GM23338 (cell line): Measurements from ENCODE around the gene RRP36. TPM values are rescaled to one million over a fixed set of nuclear protein-coding genes. Genes with fewer than 3 reads are reported as not detected.

Source experiments
- ATAC-seq: fragments of 200-7000 bp; cut with Tn5 transposase; 3 replicates; pipeline ENCODE4 v1.9.1; 2020
- DNase-seq: peaks from one replicate; pipeline ENCODE4 v3.0.0-alpha.2; 2015; ENCODE audit warnings: low spot score
- H2AFZ ChIP-seq: fragments of 200-600 bp; sonication (generic); 2 replicates; pipeline ENCODE4 v1.8.0; 2016; ENCODE audit warnings: antibody characterized with exemption, mild to moderate bottlenecking, moderate library complexity
- H3F3A ChIP-seq: fragments of 200-600 bp; sonication (generic); replicated peaks from 2 replicates; pipeline ENCODE4 v1.8.0; 2017; ENCODE audit warnings: antibody characterized with exemption, mixed run types, low read depth
- H3K27ac ChIP-seq: fragments of 200-600 bp; sonication (generic); 2 replicates; pipeline ENCODE4 v1.6.1; 2016; ENCODE audit warnings: low read depth
- H3K27me3 ChIP-seq: fragments of 200-600 bp; sonication (generic); 2 replicates; pipeline ENCODE4 v1.8.0; 2016; ENCODE audit warnings: mild to moderate bottlenecking, mixed run types, moderate library complexity; ENCODE audit not compliant: insufficient read depth
- H3K36me3 ChIP-seq: fragments of 200-600 bp; sonication (generic); 2 replicates; pipeline ENCODE4 v1.8.0; 2016; ENCODE audit warnings: mild to moderate bottlenecking; ENCODE audit not compliant: insufficient read depth
- H3K4me1 ChIP-seq: fragments of 200-600 bp; sonication (generic); 2 replicates; pipeline ENCODE4 v1.8.0; 2016; ENCODE audit warnings: mild to moderate bottlenecking, moderate library complexity; ENCODE audit not compliant: insufficient read depth
- H3K4me2 ChIP-seq: fragments of 200-600 bp; sonication (generic); 2 replicates; pipeline ENCODE4 v1.7.1; 2017; ENCODE audit warnings: mixed run types
- H3K4me3 ChIP-seq: fragments of 200-600 bp; sonication (generic); 2 replicates; pipeline ENCODE4 v1.6.1; 2016; ENCODE audit warnings: mixed run types
- H3K79me2 ChIP-seq: fragments of 200-600 bp; sonication (generic); replicated peaks from 2 replicates; pipeline ENCODE4 v1.8.0; 2017; ENCODE audit warnings: mild to moderate bottlenecking; ENCODE audit not compliant: insufficient read depth
- H3K9me2 ChIP-seq: fragments of 200-600 bp; sonication (generic); 2 replicates; pipeline ENCODE4 v1.8.0; 2017; ENCODE audit not compliant: insufficient read depth
- H4K20me1 ChIP-seq: fragments of 200-600 bp; sonication (generic); replicated peaks from 2 replicates; pipeline ENCODE4 v1.8.0; 2017; ENCODE audit warnings: mild to moderate bottlenecking; ENCODE audit not compliant: insufficient read depth
- H3K27ac Mint-ChIP-seq: 2 replicates; pipeline ENCODE4 v1.8.0; 2020; ENCODE audit warnings: inconsistent platforms, mild to moderate bottlenecking, moderate library complexity, mixed read lengths
- H3K27me3 Mint-ChIP-seq: 3 replicates; pipeline ENCODE4 v1.8.0; 2022; ENCODE audit warnings: low read depth, mild to moderate bottlenecking, moderate library complexity, mixed read lengths, inconsistent platforms; ENCODE audit not compliant: insufficient read depth, poor library complexity
- H3K36me3 Mint-ChIP-seq: 3 replicates; pipeline ENCODE4 v1.8.0; 2021; ENCODE audit warnings: low read depth, mild to moderate bottlenecking, inconsistent platforms, moderate library complexity, mixed read lengths
- H3K4me1 Mint-ChIP-seq: 3 replicates; pipeline ENCODE4 v1.8.0; 2020; ENCODE audit warnings: mild to moderate bottlenecking, inconsistent platforms, mixed read lengths
- H3K4me3 Mint-ChIP-seq: 3 replicates; pipeline ENCODE4 v1.8.0; 2021; ENCODE audit warnings: moderate library complexity, mild to moderate bottlenecking, inconsistent platforms, mixed read lengths
- H3K9me3 Mint-ChIP-seq: 3 replicates; pipeline ENCODE4 v1.8.0; 2020; ENCODE audit warnings: moderate library complexity, mild to moderate bottlenecking, inconsistent platforms, mixed read lengths
- CREB1 ChIP-seq: fragments of 250-450 bp; sonication (Bioruptor Pico); IDR thresholded peaks from 2 replicates; pipeline ENCODE4 v1.5.0; 2020; ENCODE audit warnings: low read depth, mild to moderate bottlenecking, moderate library complexity
- EZH2 ChIP-seq: fragments of 200-600 bp; sonication (generic); IDR thresholded peaks from one replicate; pipeline ENCODE4 v1.8.0; 2017; ENCODE audit warnings: antibody characterized with exemption, mild to moderate bottlenecking, low read depth; ENCODE audit not compliant: unreplicated experiment
- EZH2phosphoT487 ChIP-seq: fragments of 200-600 bp; sonication (generic); IDR thresholded peaks from one replicate; pipeline ENCODE4 v1.8.1; 2018; ENCODE audit warnings: antibody characterized with exemption; ENCODE audit not compliant: unreplicated experiment
- JUNB ChIP-seq: IDR thresholded peaks from one replicate; pipeline ENCODE4 v1.6.1; 2016; ENCODE audit warnings: antibody characterized with exemption; ENCODE audit not compliant: unreplicated experiment
- NANOG ChIP-seq: IDR thresholded peaks from 2 replicates; pipeline ENCODE4 v1.6.1; 2016; ENCODE audit warnings: antibody characterized with exemption, borderline replicate concordance
- POLR2AphosphoS5 ChIP-seq: IDR thresholded peaks from 2 replicates; pipeline ENCODE4 v1.6.1; 2016; ENCODE audit warnings: antibody characterized with exemption, low read depth
- STAT1 ChIP-seq: IDR thresholded peaks from one replicate; pipeline ENCODE4 v1.6.1; 2016; ENCODE audit warnings: antibody characterized with exemption; ENCODE audit not compliant: unreplicated experiment
- ZNF114 ChIP-seq: fragments of 250-450 bp; sonication (Bioruptor Pico); IDR thresholded peaks from 2 replicates; pipeline ENCODE4 v1.5.0; 2020; ENCODE audit warnings: mild to moderate bottlenecking, moderate library complexity
- ZNF331 ChIP-seq: fragments of 250-450 bp; sonication (Bioruptor Pico); IDR thresholded peaks from 2 replicates; pipeline ENCODE4 v1.5.0; 2020; ENCODE audit warnings: low read depth, mild to moderate bottlenecking, moderate library complexity
- polyA plus RNA-seq: library from polyadenylated mRNA; unstranded; fragments of >200 nt; fragmentation: Nextera tagmentation; extraction: Ambion mirVana; gene quantifications from 2 replicates; pipeline ENCODE4 v1.2.1, GENCODE V29; 2016
- total RNA-seq: library from RNA; depleted of rRNA; stranded (reverse); fragments of >200 nt; shearing (Covaris generic); gene quantifications from 2 replicates; pipeline ENCODE4 v1.2.3, GENCODE V29; 2014
- TF ChIP-seq, protein P1 (sequence below): fragments of 250-450 bp; sonication (Bioruptor Pico); IDR thresholded peaks from 2 replicates; pipeline ENCODE4 v1.5.0; 2020; ENCODE audit warnings: mild to moderate bottlenecking, moderate library complexity
- TF ChIP-seq, protein P2 (sequence below): IDR thresholded peaks from one replicate; pipeline ENCODE4 v1.6.1; 2018; ENCODE audit warnings: antibody characterized with exemption; ENCODE audit not compliant: unreplicated experiment
- TF ChIP-seq, protein P3 (sequence below), 2 experiments: fragments of 200-600 bp in 1 of 2; sonication (generic) in 1 of 2; conservative IDR thresholded peaks; 2 replicates each; pipeline versions ENCODE4 v1.5.1 to v1.6.1; 2016 to 2017; ENCODE audit warnings: antibody characterized with exemption in 2 of 2, low read depth in 2 of 2, mild to moderate bottlenecking in 2 of 2, moderate library complexity in 1 of 2
- TF ChIP-seq, protein P4 (sequence below): IDR thresholded peaks from 2 replicates; pipeline ENCODE4 v1.6.1; 2016; ENCODE audit warnings: antibody characterized with exemption

Gene RRP36
- total and polyA plus RNA-seq, 2 experiments from 2014 or later: 64.7 to 106 TPM

DNA sequence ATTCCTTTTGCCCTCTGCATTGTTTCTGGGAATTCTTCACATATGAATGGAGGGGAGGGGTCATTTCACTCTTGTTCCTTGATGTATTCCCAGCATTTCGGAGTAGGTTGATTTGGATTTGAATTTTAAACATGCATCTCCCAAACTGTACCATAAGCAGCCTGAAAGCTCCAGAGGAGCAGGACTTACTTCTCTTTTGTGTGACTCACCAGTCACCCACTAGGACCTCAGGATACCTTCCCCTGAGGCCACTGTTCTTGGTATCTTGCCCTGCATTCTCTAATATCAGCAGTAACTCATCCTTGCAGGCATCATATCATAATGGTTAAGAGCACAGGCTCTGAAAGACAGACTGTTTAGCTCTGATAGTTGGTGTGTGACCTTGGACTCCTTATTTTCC, 37.1 kb downstream of the RRP36 start:
- Mint-ChIP-seq H3K27ac (peak overlapping the region; percentile 97), H3K4me1 (peaks cover 36% of the 10 kb centered on the region), H3K36me3 (peaks cover 21% of the 10 kb centered on the region), H3K4me3 (peak overlapping the region; percentile 97), H3K27me3 (peaks cover 14% of the 10 kb centered on the region), H3K9me3 (no peaks in the 10 kb centered on the region; the same call in 1 of the 3 replicates)
- H3K27ac ChIP-seq: peak overlapping the region; percentile 94; the same call in 1 of the 2 replicates
- no peak for DNase-seq
- H3K36me3 ChIP-seq: peaks cover 5% of the 10 kb centered on the region; the same call in 1 of the 2 replicates
- H3K4me1 ChIP-seq: peaks cover 9% of the 10 kb centered on the region
- peaks cover 16% of the 10 kb centered on the region for H3F3A ChIP-seq
- no peak for ATAC-seq
- H4K20me1 ChIP-seq: no peaks in the 10 kb centered on the region
- peak overlapping the region; percentile 67; the same call in 1 of the 2 replicates for H2AFZ ChIP-seq
- H3K79me2 ChIP-seq: peaks cover 28% of the 10 kb centered on the region
- H3K9me2 ChIP-seq: no peaks in the 10 kb centered on the region
- peak overlapping the region; percentile 100 for H3K4me2 ChIP-seq
- H3K4me3 ChIP-seq: peak overlapping the region; percentile 100
- H3K27me3 ChIP-seq: no peaks in the 10 kb centered on the region
- TF ChIP-seq EZH2phosphoT487: no peak
- no peak for TF ChIP-seq CREB1 (CRISPR knock-in tag)
- TF ChIP-seq EZH2: no peak
- TF ChIP-seq, protein P1, sequence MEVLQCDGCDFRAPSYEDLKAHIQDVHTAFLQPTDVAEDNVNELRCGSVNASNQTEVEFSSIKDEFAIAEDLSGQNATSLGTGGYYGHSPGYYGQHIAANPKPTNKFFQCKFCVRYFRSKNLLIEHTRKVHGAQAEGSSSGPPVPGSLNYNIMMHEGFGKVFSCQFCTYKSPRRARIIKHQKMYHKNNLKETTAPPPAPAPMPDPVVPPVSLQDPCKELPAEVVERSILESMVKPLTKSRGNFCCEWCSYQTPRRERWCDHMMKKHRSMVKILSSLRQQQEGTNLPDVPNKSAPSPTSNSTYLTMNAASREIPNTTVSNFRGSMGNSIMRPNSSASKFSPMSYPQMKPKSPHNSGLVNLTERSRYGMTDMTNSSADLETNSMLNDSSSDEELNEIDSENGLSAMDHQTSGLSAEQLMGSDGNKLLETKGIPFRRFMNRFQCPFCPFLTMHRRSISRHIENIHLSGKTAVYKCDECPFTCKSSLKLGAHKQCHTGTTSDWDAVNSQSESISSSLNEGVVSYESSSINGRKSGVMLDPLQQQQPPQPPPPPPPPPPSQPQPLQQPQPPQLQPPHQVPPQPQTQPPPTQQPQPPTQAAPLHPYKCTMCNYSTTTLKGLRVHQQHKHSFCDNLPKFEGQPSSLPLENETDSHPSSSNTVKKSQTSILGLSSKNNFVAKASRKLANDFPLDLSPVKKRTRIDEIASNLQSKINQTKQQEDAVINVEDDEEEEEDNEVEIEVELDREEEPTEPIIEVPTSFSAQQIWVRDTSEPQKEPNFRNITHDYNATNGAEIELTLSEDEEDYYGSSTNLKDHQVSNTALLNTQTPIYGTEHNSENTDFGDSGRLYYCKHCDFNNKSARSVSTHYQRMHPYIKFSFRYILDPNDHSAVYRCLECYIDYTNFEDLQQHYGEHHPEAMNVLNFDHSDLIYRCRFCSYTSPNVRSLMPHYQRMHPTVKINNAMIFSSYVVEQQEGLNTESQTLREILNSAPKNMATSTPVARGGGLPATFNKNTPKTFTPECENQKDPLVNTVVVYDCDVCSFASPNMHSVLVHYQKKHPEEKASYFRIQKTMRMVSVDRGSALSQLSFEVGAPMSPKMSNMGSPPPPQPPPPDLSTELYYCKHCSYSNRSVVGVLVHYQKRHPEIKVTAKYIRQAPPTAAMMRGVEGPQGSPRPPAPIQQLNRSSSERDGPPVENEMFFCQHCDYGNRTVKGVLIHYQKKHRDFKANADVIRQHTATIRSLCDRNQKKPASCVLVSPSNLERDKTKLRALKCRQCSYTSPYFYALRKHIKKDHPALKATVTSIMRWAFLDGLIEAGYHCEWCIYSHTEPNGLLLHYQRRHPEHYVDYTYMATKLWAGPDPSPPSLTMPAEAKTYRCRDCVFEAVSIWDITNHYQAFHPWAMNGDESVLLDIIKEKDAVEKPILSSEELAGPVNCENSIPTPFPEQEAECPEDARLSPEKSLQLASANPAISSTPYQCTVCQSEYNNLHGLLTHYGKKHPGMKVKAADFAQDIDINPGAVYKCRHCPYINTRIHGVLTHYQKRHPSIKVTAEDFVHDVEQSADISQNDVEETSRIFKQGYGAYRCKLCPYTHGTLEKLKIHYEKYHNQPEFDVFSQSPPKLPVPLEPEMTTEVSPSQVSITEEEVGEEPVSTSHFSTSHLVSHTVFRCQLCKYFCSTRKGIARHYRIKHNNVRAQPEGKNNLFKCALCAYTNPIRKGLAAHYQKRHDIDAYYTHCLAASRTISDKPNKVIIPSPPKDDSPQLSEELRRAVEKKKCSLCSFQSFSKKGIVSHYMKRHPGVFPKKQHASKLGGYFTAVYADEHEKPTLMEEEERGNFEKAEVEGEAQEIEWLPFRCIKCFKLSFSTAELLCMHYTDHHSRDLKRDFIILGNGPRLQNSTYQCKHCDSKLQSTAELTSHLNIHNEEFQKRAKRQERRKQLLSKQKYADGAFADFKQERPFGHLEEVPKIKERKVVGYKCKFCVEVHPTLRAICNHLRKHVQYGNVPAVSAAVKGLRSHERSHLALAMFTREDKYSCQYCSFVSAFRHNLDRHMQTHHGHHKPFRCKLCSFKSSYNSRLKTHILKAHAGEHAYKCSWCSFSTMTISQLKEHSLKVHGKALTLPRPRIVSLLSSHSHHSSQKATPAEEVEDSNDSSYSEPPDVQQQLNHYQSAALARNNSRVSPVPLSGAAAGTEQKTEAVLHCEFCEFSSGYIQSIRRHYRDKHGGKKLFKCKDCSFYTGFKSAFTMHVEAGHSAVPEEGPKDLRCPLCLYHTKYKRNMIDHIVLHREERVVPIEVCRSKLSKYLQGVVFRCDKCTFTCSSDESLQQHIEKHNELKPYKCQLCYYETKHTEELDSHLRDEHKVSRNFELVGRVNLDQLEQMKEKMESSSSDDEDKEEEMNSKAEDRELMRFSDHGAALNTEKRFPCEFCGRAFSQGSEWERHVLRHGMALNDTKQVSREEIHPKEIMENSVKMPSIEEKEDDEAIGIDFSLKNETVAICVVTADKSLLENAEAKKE (CRISPR knock-in tag): no peak
- no peak for TF ChIP-seq ZNF331
- TF ChIP-seq STAT1: no peak
- TF ChIP-seq, protein P2, sequence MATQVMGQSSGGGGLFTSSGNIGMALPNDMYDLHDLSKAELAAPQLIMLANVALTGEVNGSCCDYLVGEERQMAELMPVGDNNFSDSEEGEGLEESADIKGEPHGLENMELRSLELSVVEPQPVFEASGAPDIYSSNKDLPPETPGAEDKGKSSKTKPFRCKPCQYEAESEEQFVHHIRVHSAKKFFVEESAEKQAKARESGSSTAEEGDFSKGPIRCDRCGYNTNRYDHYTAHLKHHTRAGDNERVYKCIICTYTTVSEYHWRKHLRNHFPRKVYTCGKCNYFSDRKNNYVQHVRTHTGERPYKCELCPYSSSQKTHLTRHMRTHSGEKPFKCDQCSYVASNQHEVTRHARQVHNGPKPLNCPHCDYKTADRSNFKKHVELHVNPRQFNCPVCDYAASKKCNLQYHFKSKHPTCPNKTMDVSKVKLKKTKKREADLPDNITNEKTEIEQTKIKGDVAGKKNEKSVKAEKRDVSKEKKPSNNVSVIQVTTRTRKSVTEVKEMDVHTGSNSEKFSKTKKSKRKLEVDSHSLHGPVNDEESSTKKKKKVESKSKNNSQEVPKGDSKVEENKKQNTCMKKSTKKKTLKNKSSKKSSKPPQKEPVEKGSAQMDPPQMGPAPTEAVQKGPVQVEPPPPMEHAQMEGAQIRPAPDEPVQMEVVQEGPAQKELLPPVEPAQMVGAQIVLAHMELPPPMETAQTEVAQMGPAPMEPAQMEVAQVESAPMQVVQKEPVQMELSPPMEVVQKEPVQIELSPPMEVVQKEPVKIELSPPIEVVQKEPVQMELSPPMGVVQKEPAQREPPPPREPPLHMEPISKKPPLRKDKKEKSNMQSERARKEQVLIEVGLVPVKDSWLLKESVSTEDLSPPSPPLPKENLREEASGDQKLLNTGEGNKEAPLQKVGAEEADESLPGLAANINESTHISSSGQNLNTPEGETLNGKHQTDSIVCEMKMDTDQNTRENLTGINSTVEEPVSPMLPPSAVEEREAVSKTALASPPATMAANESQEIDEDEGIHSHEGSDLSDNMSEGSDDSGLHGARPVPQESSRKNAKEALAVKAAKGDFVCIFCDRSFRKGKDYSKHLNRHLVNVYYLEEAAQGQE: no peak
- TF ChIP-seq JUNB: no peak
- TF ChIP-seq, protein P3, sequence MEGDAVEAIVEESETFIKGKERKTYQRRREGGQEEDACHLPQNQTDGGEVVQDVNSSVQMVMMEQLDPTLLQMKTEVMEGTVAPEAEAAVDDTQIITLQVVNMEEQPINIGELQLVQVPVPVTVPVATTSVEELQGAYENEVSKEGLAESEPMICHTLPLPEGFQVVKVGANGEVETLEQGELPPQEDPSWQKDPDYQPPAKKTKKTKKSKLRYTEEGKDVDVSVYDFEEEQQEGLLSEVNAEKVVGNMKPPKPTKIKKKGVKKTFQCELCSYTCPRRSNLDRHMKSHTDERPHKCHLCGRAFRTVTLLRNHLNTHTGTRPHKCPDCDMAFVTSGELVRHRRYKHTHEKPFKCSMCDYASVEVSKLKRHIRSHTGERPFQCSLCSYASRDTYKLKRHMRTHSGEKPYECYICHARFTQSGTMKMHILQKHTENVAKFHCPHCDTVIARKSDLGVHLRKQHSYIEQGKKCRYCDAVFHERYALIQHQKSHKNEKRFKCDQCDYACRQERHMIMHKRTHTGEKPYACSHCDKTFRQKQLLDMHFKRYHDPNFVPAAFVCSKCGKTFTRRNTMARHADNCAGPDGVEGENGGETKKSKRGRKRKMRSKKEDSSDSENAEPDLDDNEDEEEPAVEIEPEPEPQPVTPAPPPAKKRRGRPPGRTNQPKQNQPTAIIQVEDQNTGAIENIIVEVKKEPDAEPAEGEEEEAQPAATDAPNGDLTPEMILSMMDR (conservative IDR thresholded peaks at IDR 0.05; ENCODE audit: low read depth in 2 of 2): no peak
- no peak for TF ChIP-seq POLR2AphosphoS5
- no peak for TF ChIP-seq ZNF114 (CRISPR knock-in tag)
- TF ChIP-seq NANOG: no peak
- TF ChIP-seq, protein P4, sequence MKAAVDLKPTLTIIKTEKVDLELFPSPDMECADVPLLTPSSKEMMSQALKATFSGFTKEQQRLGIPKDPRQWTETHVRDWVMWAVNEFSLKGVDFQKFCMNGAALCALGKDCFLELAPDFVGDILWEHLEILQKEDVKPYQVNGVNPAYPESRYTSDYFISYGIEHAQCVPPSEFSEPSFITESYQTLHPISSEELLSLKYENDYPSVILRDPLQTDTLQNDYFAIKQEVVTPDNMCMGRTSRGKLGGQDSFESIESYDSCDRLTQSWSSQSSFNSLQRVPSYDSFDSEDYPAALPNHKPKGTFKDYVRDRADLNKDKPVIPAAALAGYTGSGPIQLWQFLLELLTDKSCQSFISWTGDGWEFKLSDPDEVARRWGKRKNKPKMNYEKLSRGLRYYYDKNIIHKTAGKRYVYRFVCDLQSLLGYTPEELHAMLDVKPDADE: no peak
